ENCODE measurements around the gene RNF144B.
"Not testable (repeated sequence)": the region's sequence is repeated elsewhere in the genome, so short reads cannot be mapped to it uniquely, and the experiment has no call there.

Gene RNF144B

DNA sequence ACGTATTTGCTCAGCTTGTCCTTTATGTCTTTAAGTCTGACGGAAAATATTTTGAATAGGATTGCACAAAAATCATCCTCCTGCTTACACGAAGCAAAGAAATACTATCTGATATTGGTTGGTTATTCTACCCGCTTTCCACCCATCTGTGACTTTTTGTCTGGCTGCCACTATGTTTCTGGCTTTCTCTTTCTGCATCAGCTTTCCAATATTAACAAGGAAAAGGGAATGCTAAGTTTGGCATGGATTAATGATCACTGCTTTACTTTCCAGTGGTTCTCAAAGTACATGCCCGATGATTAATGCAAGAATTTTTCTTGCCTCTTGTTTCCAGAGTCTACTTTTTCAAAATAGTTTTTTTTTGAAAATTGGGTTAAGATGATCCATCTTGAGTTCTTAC is 57.0 kb downstream of the RNF144B start:
- no peak for DNase-seq (ENCODE audit: low spot score)

DNA sequence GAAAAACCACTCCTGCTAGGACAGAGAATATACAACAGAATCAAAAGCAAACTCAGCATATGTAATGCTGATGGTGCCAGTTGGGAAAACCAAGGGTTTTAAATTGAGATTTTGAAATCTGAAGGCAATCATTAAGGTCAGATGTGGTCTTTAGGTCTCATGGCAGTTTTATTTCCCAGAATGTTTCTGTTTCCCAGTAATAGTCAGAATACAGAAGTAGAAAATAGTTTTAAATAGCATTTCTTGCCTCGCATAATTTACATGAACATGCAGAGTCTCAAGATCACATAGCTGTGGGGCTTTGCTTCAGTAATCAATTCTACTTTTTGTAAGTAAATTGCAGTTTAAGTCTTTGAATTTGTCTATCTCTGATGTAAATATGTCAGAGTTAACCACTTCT is 58.1 kb downstream of the RNF144B start:
- DNase-seq (ENCODE audit: low spot score), result no peak

DNA sequence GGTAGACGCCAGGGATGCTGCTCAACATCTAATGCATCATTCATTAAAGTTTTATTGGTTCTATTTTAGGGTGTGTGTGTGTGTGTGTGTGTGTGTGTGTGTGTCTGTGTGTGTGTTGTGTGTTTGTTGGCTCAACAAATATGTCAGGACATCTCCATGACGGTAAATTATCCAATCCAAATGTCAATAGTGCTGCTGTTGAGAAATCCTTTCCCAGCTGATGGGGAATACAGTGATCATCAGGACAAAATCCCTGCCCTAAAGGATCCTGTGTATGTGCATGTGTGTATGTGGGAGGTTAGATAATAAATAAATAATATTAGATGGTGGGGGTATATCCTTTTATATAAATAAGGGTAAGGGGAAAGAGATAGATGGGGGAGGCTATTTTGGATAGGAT is 59.6 kb downstream of the RNF144B start:
- DNase-seq (ENCODE audit: low spot score), result no peak

DNA sequence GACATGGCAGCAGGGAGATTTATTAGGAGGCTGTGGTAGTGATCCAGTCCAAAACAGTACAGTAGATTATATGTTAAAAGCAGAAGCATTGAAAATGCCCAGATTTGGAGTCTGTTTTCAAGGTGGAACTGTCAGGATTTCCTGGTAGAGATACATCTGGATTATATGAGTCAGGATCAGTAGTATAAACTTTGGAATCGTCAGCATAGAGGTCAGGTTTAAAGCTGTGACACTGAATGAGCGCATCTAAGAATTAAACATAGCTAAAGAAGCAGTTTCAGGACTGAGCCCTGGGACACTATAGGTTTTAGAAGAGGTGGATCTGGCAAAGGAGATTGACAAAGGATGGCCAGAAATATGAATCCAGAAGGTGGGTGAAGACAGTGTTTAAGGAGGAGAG is 60.4 kb downstream of the RNF144B start:
- DNase-seq (ENCODE audit: low spot score), result no peak

DNA sequence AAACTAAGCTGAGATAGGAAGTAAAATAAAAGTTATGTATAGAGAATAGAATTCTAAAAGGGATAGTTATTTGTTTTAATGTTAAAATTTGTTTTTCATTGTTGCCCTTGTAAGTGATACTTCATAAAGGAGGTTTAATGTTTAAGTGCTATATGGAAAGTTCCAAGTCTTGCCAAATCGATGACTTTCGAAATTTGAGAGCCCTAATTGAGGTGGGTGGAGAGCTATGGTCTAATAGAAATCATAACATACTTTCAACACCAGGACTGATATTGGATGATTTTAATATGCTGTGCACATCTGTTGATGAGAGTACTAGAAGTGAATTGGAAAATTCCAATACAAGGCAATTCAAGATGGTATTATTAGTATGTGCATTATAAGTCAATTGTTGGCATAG is 64.6 kb downstream of the RNF144B start:
- DNase-seq (ENCODE audit: low spot score), result no peak

DNA sequence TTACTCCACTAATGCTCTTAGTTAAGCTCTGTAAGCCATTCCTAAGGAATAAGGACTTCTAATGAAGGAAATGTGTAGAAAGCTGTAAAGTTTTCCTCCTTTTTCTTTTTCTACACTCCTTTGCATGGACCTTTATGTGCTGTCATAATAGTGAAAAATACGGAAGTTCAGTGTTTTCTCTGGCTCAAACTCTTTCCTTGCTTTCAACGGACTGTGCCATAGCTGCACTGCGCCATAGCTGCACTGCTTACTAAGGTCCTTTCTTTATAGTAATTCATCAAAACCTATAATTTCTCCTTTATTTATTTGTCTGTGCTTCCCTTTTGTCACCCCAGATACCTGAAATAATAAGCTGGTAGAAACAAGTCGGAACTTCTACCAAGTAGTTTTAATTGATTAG is 67.3 kb downstream of the RNF144B start:
- DNase-seq (ENCODE audit: low spot score), result no peak

DNA sequence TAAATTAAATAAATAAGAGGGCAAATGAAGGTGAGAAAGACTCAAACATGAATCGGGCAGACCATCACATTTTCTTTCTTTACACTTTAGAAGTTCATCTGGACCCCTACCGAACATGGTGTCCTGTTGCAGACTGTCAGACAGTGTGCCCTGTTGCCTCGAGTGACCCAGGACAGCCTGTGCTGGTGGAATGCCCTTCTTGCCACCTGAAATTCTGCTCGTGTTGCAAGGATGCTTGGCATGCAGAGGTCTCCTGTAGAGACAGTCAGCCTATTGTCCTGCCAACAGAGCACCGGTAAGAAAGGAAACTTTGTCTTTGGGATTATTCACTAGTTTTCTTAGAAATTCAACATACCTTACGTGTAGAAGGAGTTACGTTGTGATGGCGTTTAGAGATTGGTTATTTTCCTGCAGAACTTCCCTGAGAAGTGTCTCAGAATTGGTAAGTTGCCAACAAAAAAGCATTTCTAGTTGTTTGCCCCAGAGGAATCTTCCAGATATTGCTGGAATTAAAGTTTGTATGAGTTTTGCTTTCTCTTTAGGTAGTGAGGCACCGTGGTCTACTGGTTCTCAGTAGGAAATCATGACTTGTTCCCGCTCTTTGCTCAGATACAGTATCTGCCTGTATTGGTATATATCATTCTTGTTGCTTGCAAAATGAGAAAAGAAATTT is 70.1 kb downstream of the RNF144B start:
- no peak for DNase-seq (ENCODE audit: low spot score)

DNA sequence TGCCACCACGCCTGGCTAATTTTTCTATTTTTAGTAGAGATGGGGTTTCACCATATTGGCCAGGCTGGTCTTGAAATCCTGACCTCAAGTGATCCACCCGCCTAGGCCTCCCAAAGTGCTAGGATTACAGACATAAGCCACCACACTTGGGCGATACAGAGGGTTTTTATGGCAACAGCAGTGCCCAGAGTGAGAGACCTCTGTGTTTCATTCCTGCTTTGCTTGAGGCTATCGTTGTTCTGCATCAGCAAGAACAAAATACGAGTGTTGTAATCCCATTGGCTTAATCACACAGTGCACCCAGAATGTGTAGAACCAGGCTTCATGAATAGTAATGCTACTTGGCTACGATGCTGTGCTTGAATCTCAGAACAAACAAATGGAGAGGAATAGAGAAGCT is 70.9 kb downstream of the RNF144B start:
- not testable (repeated sequence) for DNase-seq (ENCODE audit: low spot score)

DNA sequence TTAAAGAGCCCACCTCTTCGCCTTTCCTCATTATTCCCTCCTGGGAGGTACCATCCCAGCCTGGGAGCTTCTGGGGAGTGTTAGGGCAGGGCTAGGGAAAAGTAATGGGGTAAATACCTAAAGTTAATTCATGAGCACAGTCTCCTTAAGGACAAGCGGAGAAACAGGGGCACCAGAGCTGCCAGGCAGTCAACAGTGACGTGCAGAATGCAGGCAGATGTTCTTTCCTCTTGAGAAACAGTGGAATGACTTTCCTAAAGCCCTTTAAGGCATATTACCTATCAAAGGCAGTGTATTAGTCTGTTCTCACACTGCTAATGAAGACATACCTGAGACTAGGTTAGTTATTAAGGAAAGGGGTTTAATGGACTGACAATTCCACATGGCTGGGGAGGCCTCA is 76.3 kb downstream of the RNF144B start:
- DNase-seq (ENCODE audit: low spot score), result no peak

DNA sequence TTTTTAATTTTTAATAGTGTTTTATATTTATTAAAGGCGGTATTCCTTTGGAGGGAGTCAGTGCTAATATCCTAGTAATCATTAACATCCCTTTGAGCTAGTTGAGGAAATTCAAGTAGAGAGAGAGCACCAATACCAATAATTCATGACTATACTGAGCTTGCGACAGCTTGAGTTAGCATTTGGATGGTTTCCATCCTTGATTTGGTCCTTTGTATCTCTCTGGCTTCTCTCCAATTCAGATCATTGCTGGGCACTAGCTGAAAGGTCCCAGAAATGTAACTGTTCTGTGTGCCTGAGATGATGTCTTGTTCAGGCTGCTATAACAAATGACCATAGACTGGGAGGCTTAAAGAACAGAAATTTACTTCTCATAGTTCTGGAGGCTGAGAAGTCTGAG is 77.0 kb downstream of the RNF144B start:
- no peak for DNase-seq (ENCODE audit: low spot score)

DNA sequence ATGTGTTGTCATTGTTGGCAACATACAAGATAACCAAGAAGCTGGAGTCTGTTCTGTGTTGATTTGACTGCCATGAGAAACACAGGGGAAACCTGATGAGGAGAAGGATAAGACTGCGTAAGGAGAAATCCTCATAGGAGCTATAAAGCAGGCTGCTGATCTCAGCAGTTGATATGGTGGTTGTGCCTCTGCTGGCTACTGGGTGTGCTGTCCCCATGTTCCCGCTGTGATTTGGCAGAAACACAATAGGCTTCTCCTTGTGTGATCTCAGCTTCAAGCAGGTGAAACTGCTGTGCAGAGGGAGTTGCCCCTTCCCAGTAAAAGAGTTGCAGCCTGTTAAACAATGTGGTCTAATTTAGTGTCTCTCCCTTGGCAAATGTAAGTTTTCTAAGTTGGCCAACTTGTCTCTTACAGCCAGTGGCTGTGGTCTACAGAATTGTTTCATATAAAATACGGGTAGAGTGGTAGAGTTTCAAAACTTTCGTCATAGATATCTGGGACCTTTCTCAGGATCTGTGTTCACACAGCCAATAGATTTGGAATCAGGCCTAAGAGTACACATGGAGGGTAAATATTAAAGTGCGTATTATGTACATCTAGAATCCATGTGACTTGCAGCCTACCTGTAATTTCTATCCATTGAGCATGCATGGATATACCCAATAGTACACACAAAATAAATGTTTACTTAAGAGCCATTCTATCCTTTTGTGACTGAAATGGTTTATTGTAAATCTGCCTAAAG is 78.4 kb downstream of the RNF144B start:
- DNase-seq (ENCODE audit: low spot score), result no peak

DNA sequence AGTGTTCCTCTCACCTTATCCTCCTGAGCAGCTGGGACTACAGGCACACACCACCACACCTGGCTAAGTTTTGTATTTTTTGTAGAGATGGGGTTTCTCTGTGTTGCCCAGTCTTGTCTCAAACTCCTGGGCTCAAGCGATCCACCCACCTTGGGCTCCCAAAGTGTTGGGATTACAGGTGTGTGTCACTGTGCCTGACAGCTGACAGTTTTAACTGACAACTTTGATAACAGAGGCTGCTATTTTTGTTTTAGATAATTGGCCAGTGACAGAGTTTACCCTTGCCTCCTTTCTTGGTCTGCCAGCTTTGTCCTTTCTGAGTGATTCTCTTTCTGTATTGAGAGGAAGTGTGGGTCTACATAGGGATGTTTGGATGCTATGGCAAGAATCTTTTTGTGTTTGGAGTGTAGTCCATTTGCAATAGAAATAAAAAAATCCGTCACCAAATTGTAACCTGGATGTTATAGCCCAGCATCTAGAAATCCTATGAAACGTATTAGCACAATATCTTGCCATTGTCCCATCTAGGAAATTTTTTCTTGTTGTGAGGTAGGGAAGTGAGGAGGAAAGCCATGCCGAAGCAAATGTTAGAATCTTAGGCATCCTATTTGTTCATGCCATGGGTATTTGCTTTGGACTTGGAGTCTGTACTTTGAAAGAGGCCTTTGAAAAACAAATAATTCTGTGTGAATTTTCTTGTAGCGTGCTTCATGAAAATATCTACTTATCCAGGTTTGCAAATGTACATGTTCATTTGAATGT is 80.8 kb downstream of the RNF144B start:
- no peak for DNase-seq (ENCODE audit: low spot score)

DNA sequence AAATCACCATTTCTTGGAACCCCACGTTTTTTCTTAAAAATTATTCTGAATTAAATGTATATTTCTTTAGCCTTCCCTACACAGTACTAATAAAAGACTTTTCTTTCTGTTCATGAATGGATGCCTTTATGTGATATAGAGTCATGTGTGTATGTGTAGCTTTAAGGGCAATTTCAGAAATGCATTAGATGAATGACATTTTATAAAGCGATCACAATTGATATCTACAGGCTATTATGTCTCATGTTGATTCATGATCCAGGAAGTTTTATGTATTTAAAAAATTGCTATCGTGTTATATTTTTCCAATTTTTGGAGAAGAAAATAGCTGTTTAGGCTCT is 81.3 kb downstream of the RNF144B start:
- DNase-seq (ENCODE audit: low spot score), result no peak

DNA sequence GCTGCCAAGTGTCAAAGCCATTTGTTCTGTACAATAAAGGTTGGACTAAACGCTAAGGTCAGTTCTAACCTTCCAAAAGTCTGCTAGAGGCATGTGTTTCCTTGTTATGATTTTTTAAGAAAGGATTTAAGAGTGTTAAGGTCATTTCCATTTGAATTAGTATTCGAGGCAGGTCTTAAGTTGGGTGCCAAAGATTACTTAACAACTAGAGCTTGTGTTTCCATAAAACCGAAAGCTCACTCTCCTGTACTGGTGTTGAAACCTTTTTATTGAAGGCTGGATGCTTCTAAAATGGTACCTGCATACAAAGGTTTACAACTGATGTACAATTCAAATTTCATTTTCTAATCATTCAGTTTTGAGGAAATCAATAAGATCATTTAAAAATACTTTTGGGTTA is 82.4 kb downstream of the RNF144B start:
- DNase-seq (ENCODE audit: low spot score), result no peak

DNA sequence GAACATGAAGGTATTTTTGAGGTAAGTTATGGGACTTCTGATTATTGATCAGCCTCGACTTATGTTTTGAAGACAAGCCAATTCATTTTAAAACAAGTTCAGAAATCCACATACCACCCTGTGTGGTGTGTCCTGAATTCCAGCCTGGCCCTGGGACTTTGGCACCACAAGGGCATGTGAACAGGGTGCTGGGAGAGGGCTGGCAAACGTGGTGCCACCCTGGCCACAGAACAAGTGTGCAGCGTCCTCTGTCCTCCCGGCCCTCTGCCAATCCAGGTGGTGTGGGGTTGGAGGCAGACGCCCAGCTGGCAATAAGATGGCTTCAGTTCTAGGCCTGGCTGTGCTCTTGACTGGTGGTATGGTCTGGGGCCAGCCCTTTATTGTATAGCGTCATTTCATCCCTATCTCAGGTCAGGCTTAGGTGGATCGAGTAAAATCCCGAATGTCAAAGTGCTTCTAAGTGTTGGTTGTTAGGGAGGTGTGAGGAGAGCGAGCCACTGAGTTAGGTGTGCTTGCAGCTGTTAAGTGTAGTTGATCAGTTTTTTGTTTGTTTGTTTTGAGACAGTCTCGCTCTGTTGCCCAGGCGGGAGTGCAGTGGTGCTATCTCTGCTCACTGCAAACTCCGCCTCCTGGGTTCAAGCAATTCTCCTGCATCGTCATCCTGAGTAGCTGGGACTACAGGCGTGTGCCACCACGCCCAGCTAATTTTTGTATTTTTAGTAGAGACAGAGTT is 84.2 kb downstream of the RNF144B start:
- no peak for DNase-seq (ENCODE audit: low spot score)

DNA sequence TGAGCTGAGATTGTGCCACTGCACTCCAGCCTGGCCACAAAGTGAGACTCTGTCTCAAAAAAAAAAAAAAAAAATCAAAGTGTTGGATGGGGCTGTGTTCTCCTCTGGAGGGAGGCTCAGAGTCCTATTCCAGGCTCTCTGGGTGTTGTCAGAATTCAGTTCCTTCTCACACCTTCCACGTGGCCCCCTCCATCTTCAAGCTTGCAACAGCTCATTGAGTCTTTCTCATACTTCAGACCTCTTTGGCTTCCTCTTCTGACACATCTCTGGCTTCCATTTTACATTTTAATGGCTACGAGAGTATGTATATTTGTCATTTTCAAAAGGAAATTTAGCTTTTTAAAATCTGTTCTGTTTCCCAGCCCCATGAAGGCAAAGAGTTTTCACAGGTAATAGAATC is 85.8 kb downstream of the RNF144B start:
- DNase-seq (ENCODE audit: low spot score), result no peak

DNA sequence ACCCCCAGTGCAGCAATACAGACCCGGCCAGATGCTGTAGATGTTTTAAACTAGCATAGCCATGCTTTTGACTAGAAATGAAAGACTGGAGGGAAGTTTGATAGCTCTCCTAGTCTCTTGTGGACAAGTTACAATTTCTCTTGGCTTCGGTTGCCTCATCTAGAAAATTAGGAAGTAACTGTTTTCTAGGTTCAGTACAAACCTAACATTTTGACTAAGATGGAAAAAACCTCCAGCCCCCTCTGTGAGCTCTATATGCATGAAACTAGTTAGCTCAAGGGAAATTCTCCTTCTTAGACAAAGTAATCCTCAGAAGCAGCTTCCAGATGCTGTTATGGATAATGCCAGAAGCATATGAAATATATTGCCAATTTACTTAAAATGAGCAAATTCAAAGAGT is 86.6 kb downstream of the RNF144B start:
- no peak for DNase-seq (ENCODE audit: low spot score)

DNA sequence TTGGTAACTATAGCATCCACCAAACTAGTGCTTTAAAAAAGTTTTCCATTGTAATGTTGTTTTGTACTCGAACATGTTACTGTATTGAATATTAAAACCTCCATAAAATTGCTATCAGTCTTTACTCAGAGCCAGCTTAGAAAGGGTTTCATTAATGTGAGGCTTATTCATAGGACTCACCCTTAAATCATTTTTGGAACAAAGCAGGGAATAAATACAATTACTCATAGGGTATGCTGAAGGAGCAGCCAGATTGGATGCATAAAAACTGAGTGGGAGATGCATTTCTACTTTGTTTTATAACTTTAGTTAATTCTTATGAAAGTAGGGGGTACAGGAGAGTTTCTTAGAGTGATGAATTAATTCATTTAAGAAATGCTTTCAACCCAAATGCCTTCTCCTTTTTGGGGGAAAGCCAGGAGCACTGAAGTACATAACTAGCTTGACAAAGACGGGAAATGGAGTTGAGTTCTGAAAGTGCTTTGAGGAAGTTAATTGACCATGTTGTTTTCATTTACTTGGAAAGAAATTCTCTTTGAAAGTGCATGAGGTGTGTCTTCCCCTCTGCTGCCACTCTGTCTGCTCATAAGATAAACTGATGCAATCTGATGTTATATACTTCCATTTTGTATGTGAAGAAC is 90.3 kb downstream of the RNF144B start:
- no peak for DNase-seq (ENCODE audit: low spot score)

DNA sequence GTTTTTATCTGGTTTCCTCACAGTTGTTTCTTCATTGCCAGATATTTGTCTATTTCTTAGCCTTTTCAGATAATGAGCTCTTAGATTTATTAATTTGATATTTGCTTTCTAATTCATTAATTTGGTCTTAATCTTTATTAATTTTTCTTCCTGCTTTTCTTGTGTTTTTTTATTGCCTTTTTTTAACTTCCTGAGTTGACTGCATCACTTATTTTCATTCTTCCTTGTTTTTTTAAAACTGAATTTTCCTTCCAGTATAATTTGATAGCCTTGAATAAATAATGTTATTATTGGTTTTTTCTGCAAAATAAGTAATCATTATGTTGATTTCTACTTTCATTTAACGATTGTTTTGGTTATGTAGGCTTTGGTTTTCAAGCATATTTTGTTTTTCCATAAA is 91.5 kb downstream of the RNF144B start:
- no peak for DNase-seq (ENCODE audit: low spot score)

DNA sequence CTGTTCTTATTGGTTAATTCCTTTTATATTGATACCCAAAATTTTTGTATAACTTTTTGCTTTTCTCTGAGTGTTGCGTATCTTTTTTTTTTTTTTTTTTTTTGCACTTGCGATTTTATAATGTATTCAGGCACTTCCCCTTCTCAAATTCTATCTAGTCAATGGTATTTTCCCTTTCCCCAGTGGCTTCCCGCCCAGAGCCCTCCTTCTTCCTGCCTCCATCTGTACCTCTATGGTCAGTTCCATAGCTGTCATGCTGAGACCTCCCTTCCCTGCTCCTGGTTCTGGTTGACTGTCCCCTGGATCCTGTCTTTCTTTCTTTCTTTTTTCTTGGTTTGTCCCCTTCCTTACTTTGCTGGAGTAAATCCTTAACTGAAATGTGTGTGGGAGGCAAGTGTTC is 94.7 kb downstream of the RNF144B start:
- no peak for DNase-seq (ENCODE audit: low spot score)

DNA sequence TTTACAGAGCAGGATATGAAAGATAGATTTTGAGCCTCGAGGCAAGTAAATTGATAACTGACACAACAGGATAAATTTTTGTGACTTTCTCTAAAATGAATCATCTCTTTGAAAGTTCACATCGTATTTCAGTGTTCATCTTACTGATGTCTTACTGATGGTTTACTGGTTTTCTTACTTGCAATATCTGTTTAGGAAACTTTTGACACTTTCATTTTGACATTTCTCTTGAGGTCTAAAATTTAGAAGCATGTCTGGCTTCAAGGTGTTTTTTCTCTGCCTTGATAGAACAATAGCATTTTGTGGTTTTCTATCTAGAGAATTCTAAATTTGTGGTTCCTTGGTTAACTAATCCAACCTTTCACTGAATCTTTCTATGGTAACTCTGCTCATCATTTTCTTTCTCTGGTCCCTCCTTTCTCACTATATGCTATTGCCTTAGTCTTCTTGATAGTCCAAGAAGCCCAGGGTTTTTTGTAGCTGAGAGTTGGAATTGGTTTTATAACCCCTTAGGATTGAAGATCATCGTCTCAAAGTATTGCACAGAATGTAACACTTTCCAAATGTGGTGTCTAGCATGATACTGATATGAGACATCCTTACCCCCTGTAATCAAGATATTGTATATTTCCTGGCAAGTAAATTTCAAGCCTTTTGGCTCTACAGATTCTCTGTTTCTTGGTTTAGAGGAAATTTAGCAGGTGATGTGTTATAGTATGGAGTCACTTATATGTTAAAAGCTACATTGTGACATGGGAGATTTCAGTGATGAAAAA is 98.7 kb downstream of the RNF144B start:
- DNase-seq (ENCODE audit: low spot score), result no peak
